DOHH2 (cell line): ENCODE measurements around the gene PLEKHS1.
"Not testable (repeated sequence)": the region's sequence is repeated elsewhere in the genome, so short reads cannot be mapped to it uniquely, and the experiment has no call there.

Experiments used
- H3F3A ChIP-seq: fragments of 200-600 bp; sonication (generic), shearing (Covaris generic); 2 replicates; pipeline ENCODE4 v1.6.0; 2016; ENCODE audit warnings: antibody characterized with exemption, mild to moderate bottlenecking; ENCODE audit not compliant: control insufficient read depth, insufficient read depth
- H3K27ac ChIP-seq: fragments of 200-600 bp; sonication (generic); 2 replicates; pipeline ENCODE4 v1.5.1; 2014; ENCODE audit warnings: low read depth, mild to moderate bottlenecking, low read length, moderate library complexity
- H3K27me3 ChIP-seq: fragments of 200-600 bp; sonication (generic); 2 replicates; pipeline ENCODE4 v1.6.1; 2014; ENCODE audit warnings: mild to moderate bottlenecking, low read length, mixed read lengths; ENCODE audit not compliant: control insufficient read depth
- H3K36me3 ChIP-seq: fragments of 200-600 bp; sonication (generic); 2 replicates; pipeline ENCODE4 v1.6.1; 2014; ENCODE audit warnings: mild to moderate bottlenecking, low read length, moderate library complexity, mixed read lengths; ENCODE audit not compliant: control insufficient read depth
- H3K4me1 ChIP-seq: fragments of 200-600 bp; sonication (generic); 2 replicates; pipeline ENCODE4 v1.6.1; 2014; ENCODE audit warnings: mild to moderate bottlenecking, low read length, mixed read lengths; ENCODE audit not compliant: control insufficient read depth
- H3K4me2 ChIP-seq: fragments of 200-600 bp; sonication (generic); 2 replicates; pipeline ENCODE4 v1.6.0; 2014; ENCODE audit warnings: mild to moderate bottlenecking, low read length, moderate library complexity
- H3K4me3 ChIP-seq: fragments of 200-600 bp; sonication (generic); 2 replicates; pipeline ENCODE4 v1.5.1; 2014; ENCODE audit warnings: mild to moderate bottlenecking, low read length, mixed read lengths
- H3K79me2 ChIP-seq: fragments of 200-600 bp; sonication (generic); 2 replicates; pipeline ENCODE4 v1.6.1; 2014; ENCODE audit warnings: mild to moderate bottlenecking, low read length, mixed read lengths; ENCODE audit not compliant: control insufficient read depth
- H3K9me2 ChIP-seq: fragments of 200-600 bp; sonication (generic); replicated peaks from 2 replicates; pipeline ENCODE4 v1.6.1; 2014; ENCODE audit warnings: mild to moderate bottlenecking, low read length, mixed read lengths; ENCODE audit not compliant: control insufficient read depth
- H3K9me3 ChIP-seq: fragments of 200-600 bp; sonication (generic); 2 replicates; pipeline ENCODE4 v1.6.1; 2014; ENCODE audit warnings: antibody characterized with exemption, low read length, mixed read lengths; ENCODE audit not compliant: control insufficient read depth, insufficient read depth
- H4K20me1 ChIP-seq: fragments of 200-600 bp; sonication (generic); 2 replicates; pipeline ENCODE4 v1.6.0; 2014; ENCODE audit warnings: low read depth, mild to moderate bottlenecking, antibody characterized with exemption, low read length, moderate library complexity; ENCODE audit not compliant: control insufficient read depth, insufficient read depth
- CTCF ChIP-seq: fragments of 200-600 bp; sonication (generic); IDR thresholded peaks from one replicate; pipeline ENCODE4 v1.5.1; 2014; ENCODE audit warnings: antibody characterized with exemption, mild to moderate bottlenecking, low read depth, low read length; ENCODE audit not compliant: poor library complexity, severe bottlenecking
- EZH2phosphoT487 ChIP-seq: fragments of 200-600 bp; sonication (generic); IDR thresholded peaks from 2 replicates; pipeline ENCODE4 v1.6.1; 2017; ENCODE audit warnings: borderline replicate concordance, mild to moderate bottlenecking, antibody characterized with exemption, low read length, moderate library complexity, mixed read lengths

PLEKHS1 gene

GRCh38 chr10:113808168-113808567 is 56.7 kb downstream of the PLEKHS1 start:
- Histone ChIP-seq H3K9me2 (no peaks in the 10 kb centered on the region), H3K4me2 (no peak overlapping the region), H3K9me3 (no peaks in the 10 kb centered on the region), H3K36me3 (no peaks in the 10 kb centered on the region), H3K4me1 (peaks cover 3% of the 10 kb centered on the region), H3F3A (no peaks in the 10 kb centered on the region), H3K27ac (no peak overlapping the region), H4K20me1 (no peaks in the 10 kb centered on the region), H3K4me3 (no peak overlapping the region), H3K79me2 (no peaks in the 10 kb centered on the region), H3K27me3 (peaks cover 10% of the 10 kb centered on the region)
- TF ChIP-seq CTCF (no peak), EZH2phosphoT487 (no peak)

- H3K4me2 ChIP-seq, H3K36me3 ChIP-seq, H3F3A ChIP-seq, H3K27me3 ChIP-seq, H3K27ac ChIP-seq, H3K79me2 ChIP-seq, H3K9me2 ChIP-seq, H4K20me1 ChIP-seq, H3K9me3 ChIP-seq, H3K4me3 ChIP-seq, H3K4me1 ChIP-seq: not testable (repeated sequence)
Observed at GRCh38 chr10:113814700-113815099, 63.2 kb downstream of the PLEKHS1 start.

GRCh38 chr10:113819989-113820388 is 68.5 kb downstream of the PLEKHS1 start:
- H3K27me3 ChIP-seq, result no peaks in the 10 kb centered on the region
- no peaks in the 10 kb centered on the region for H3K9me2 ChIP-seq
- no peaks in the 10 kb centered on the region for H3F3A ChIP-seq
- no peaks in the 10 kb centered on the region for H3K36me3 ChIP-seq
- no peak overlapping the region for H3K4me3 ChIP-seq
- H3K79me2 ChIP-seq, result no peaks in the 10 kb centered on the region
- TF ChIP-seq EZH2phosphoT487 (no peak), CTCF (no peak)
- H3K4me1 ChIP-seq, result no peaks in the 10 kb centered on the region
- H3K4me2 ChIP-seq, result no peak overlapping the region
- no peaks in the 10 kb centered on the region for H3K9me3 ChIP-seq
- H4K20me1 ChIP-seq, result no peaks in the 10 kb centered on the region
- H3K27ac ChIP-seq, result no peak overlapping the region

- Histone ChIP-seq H3K27me3 (no peaks in the 10 kb centered on the region), H3K4me1 (no peaks in the 10 kb centered on the region), H3K4me3 (no peak overlapping the region), H3F3A (no peaks in the 10 kb centered on the region), H3K27ac (no peak overlapping the region), H3K79me2 (no peaks in the 10 kb centered on the region), H3K9me3 (no peaks in the 10 kb centered on the region), H3K9me2 (no peaks in the 10 kb centered on the region), H4K20me1 (no peaks in the 10 kb centered on the region), H3K36me3 (no peaks in the 10 kb centered on the region), H3K4me2 (no peak overlapping the region)
- TF ChIP-seq EZH2phosphoT487 (no peak), CTCF (peak; percentile 32)
Observed at GRCh38 chr10:113820507-113820906, 69.0 kb downstream of the PLEKHS1 start.

- H3K4me2 ChIP-seq, H3K36me3 ChIP-seq, H3K79me2 ChIP-seq, H3F3A ChIP-seq, H3K4me3 ChIP-seq, H3K9me3 ChIP-seq, H3K27ac ChIP-seq, H4K20me1 ChIP-seq, H3K4me1 ChIP-seq, H3K27me3 ChIP-seq, H3K9me2 ChIP-seq: not testable (repeated sequence)
Observed at GRCh38 chr10:113821306-113821705, 69.8 kb downstream of the PLEKHS1 start.
